GM19023 (cell line): Measurements from ENCODE around the gene ANKRD31.

Experiments
- ATAC-seq: cut with Tn5 transposase; IDR thresholded peaks from one replicate; pipeline ENCODE4 v1.9.1; 2021; ENCODE audit warnings: mild to moderate bottlenecking, moderate library complexity; ENCODE audit not compliant: unreplicated experiment

The ANKRD31 gene

DNA sequence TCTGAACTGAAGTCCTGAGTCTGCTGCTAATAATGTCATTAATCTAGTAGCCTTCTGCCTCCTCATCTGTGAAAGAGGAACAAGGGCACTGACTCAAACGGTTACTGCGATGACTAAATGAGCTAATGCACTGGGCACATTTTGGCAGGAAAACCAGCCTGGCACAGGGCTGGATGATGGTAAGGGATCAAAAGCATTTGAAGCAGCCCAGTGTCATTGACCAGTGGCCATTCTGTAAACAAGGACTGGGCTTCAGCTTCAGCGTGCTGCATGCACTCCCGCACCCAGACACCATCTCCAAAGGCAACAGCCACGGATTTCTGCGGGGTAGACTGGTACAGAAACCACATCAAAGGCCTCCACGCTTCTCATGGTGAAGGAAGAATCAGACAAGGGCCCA, 192.3 kb downstream of the ANKRD31 start:
- ATAC-seq: no peak

- ATAC-seq: no peak
Measured at GRCh38 chr5:75043633-75044264, 192.9 kb downstream of the ANKRD31 start.

GRCh38 chr5:75042522-75042921, 194.2 kb downstream of the ANKRD31 start:
- no peak for ATAC-seq

- ATAC-seq: no peak
Measured at GRCh38 chr5:75040973-75041372, 195.7 kb downstream of the ANKRD31 start.

- ATAC-seq: no peak
Measured at GRCh38 chr5:75037106-75037505, 199.6 kb downstream of the ANKRD31 start.

GRCh38 chr5:75034137-75034739, 202.4 kb downstream of the ANKRD31 start:
- ATAC-seq: no peak

- no peak for ATAC-seq
Measured at GRCh38 chr5:75031366-75031765, 205.3 kb downstream of the ANKRD31 start.

- ATAC-seq: no peak
Measured at GRCh38 chr5:75028090-75028489, 208.6 kb downstream of the ANKRD31 start.

GRCh38 chr5:75023368-75024159, 213.1 kb downstream of the ANKRD31 start:
- no peak for ATAC-seq

- no peak for ATAC-seq
Measured at GRCh38 chr5:75021800-75022199, 214.9 kb downstream of the ANKRD31 start.

- ATAC-seq: no peak
Measured at GRCh38 chr5:75021219-75021618, 215.5 kb downstream of the ANKRD31 start.

DNA sequence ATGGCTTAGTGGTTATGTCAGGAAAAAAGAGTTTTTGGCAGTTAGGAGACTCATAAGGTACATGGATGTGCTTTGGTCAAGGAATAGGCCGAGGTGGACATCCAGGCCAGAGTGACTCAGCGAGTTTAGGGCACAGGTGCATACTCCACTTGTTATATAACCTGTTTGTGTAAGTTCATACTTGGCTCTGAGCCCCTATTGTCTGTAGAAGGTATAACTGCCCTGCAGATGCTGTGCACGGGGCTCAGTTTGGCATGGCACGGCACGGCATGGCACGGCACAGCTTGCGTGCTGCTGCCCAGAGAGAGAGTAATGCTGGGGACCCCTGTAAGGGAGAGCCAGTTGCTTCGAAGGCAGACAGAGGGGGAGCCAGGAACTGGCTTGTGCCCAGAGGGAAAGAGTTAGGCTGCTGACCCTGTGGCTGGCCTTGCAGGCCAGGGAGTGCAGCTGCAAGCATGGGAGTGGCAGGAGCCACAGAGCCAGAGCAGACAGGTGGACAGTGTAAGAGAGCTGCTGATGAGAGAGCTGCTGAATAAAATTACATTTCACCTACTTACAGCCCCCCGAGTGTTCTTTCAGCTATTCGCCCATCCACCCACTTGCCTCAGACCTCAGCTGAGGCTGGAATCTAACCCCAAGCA, 216.5 kb downstream of the ANKRD31 start:
- no peak for ATAC-seq

DNA sequence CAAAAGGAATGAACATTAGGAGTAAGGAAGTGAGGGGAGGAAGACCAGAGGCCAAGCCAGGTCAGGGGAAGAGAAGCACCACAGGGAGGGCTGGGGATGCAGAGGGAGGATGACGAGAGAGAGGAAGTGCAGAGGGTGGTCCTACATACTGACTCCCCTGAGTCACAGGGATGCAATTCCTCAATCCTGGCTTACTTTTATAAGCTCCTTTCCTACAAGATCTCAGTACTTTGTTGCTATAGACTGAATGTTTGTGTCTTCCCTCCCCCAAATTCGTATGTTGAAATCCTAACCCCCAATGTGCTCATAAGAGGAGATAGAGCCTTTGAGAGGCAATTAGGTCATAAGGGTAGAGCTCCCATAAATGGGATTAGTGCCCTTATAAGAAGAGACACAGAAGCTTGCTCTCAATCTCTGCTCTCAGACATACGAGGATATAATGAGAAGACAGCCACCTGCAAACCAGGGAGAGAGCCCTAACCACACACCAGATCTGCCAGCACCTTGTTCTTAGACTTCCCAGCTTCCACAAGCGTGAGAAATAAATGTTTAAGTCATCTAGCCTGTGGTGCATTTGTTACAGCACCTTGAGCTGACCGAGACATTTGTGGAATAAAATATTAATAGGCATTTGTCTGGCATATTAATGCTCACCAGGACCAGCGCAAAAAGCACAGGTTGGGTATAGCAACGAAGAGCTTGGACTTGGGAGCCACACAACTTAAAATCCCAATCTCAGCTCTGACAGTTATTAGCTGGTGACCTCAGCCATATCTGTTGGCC, 217.7 kb downstream of the ANKRD31 start:
- no peak for ATAC-seq
